GM19351 (cell line): ENCODE results near the gene KRTAP4-6.
"Not testable (repeated sequence)": the region's sequence is repeated elsewhere in the genome, so short reads cannot be mapped to it uniquely, and the experiment has no call there.

Source experiments
- ATAC-seq: cut with Tn5 transposase; IDR thresholded peaks from one replicate; pipeline ENCODE4 v1.9.1; 2021; ENCODE audit warnings: mild to moderate bottlenecking, moderate library complexity; ENCODE audit not compliant: unreplicated experiment

Gene KRTAP4-6

GRCh38 chr17:41107941-41108450 lies 32.3 kb downstream of the KRTAP4-6 start:
- ATAC-seq: no peak

GRCh38 chr17:41105347-41105746 lies 35.0 kb downstream of the KRTAP4-6 start, which contains the start of gene KRTAP4-9:
KRTAP4-9 (plus strand) TSS chr17:41105389; CDS start chr17:41105389, 0 bp downstream.
- ATAC-seq: not testable (repeated sequence)

GRCh38 chr17:41104386-41105038 lies 35.8 kb downstream of the KRTAP4-6 start:
- ATAC-seq: not testable (repeated sequence)

- ATAC-seq: no peak
Observed at GRCh38 chr17:41103896-41104295, 36.4 kb downstream of the KRTAP4-6 start.

GRCh38 chr17:41101586-41102259 lies 38.6 kb downstream of the KRTAP4-6 start, which contains the start of gene KRTAP4-16:
KRTAP4-16 (minus strand) TSS chr17:41102209; CDS start chr17:41102209, 0 bp downstream.
- no peak for ATAC-seq

GRCh38 chr17:41099682-41100480 lies 40.5 kb downstream of the KRTAP4-6 start:
- ATAC-seq: not testable (repeated sequence)

- ATAC-seq: no peak
Observed at GRCh38 chr17:41098481-41098880, 41.9 kb downstream of the KRTAP4-6 start.

- no peak for ATAC-seq
Observed at GRCh38 chr17:41098042-41098441, 42.3 kb downstream of the KRTAP4-6 start, which contains the start of gene KRTAP4-8. KRTAP4-8 (minus strand) TSS chr17:41098142; CDS start chr17:41098084, 58 bp downstream.

- ATAC-seq: no peak
Observed at GRCh38 chr17:41096055-41096454, 44.3 kb downstream of the KRTAP4-6 start.
